Upper lobe of left lung (tissue), 4 donors: ENCODE results near the gene YAP1.

ENCODE experiments used
- EP300 ChIP-seq, 4 donors: sonication (generic); formaldehyde crosslinking; IDR thresholded peaks; one replicate each; pipeline ENCODE4 v1.5.1; 2017; ENCODE audit warnings: antibody characterized with exemption in 4 of 4, control low read depth in 2 of 4
- POLR2A ChIP-seq, 4 donors: fragments of 450-650 bp; IDR thresholded peaks; one replicate each; pipeline ENCODE4 v1.5.1; 2016 to 2017; ENCODE audit warnings: antibody characterized with exemption in 4 of 4, mild to moderate bottlenecking in 2 of 4
- POLR2AphosphoS5 ChIP-seq, 2 donors: sonication (generic); formaldehyde crosslinking; IDR thresholded peaks; one replicate each; pipeline ENCODE4 v1.5.1; 2017; ENCODE audit warnings: antibody characterized with exemption in 2 of 2
- TF ChIP-seq, protein P1 (sequence below), 6 experiments: fragments of 450-650 bp in 4 of 6; fragments of 200-600 bp in 2 of 6; sonication (generic) in 2 of 6; IDR thresholded peaks; one replicate each; pipeline ENCODE4 v1.5.1; 2016 to 2019; ENCODE audit warnings: antibody characterized with exemption in 6 of 6

GRCh38 chr11:102144357-102145355 lies 34.4 kb downstream of the YAP1 start:
- TF ChIP-seq, protein P1, sequence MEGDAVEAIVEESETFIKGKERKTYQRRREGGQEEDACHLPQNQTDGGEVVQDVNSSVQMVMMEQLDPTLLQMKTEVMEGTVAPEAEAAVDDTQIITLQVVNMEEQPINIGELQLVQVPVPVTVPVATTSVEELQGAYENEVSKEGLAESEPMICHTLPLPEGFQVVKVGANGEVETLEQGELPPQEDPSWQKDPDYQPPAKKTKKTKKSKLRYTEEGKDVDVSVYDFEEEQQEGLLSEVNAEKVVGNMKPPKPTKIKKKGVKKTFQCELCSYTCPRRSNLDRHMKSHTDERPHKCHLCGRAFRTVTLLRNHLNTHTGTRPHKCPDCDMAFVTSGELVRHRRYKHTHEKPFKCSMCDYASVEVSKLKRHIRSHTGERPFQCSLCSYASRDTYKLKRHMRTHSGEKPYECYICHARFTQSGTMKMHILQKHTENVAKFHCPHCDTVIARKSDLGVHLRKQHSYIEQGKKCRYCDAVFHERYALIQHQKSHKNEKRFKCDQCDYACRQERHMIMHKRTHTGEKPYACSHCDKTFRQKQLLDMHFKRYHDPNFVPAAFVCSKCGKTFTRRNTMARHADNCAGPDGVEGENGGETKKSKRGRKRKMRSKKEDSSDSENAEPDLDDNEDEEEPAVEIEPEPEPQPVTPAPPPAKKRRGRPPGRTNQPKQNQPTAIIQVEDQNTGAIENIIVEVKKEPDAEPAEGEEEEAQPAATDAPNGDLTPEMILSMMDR (IDR thresholded peaks at IDR 0.05): no peak
- TF ChIP-seq POLR2AphosphoS5 (IDR thresholded peaks at IDR 0.05): no peak
- no peak for TF ChIP-seq POLR2A (IDR thresholded peaks at IDR 0.05)
- no peak for TF ChIP-seq EP300 (IDR thresholded peaks at IDR 0.05)
